IMR-90 (cell line): ENCODE measurements around the gene MANSC1.

Experiments
- CEBPB ChIP-seq: IDR thresholded peaks from 2 replicates; pipeline ENCODE4 v1.6.1; 2012; ENCODE audit warnings: low read depth, low read length, improper control_type of control experiment
- CHD1 ChIP-seq: IDR thresholded peaks from 2 replicates; pipeline ENCODE4 v1.6.1; 2012; ENCODE audit warnings: low read depth, low read length, improper control_type of control experiment
- CTCF ChIP-seq: conservative IDR thresholded peaks from 2 replicates; pipeline ENCODE4 v1.5.1; 2012; ENCODE audit warnings: mild to moderate bottlenecking, low read depth, low read length, improper control_type of control experiment
- MAFK ChIP-seq: IDR thresholded peaks from 2 replicates; pipeline ENCODE4 v1.6.1; 2012; ENCODE audit warnings: low read depth, low read length, improper control_type of control experiment
- MAZ ChIP-seq: IDR thresholded peaks from 2 replicates; pipeline ENCODE4 v1.6.1; 2012; ENCODE audit warnings: low read depth, mild to moderate bottlenecking, low read length, improper control_type of control experiment, moderate library complexity, borderline replicate concordance
- MXI1 ChIP-seq: IDR thresholded peaks from 2 replicates; pipeline ENCODE4 v1.6.1; 2012; ENCODE audit warnings: low read depth, mild to moderate bottlenecking, low read length, moderate library complexity, borderline replicate concordance
- POLR2A ChIP-seq: IDR thresholded peaks from 2 replicates; pipeline ENCODE4 v1.6.1; 2012; ENCODE audit warnings: mild to moderate bottlenecking, low read depth, low read length
- RAD21 ChIP-seq: IDR thresholded peaks from 2 replicates; pipeline ENCODE4 v1.6.1; 2012; ENCODE audit warnings: low read length, improper control_type of control experiment
- RCOR1 ChIP-seq: IDR thresholded peaks from 2 replicates; pipeline ENCODE4 v1.6.1; 2012; ENCODE audit warnings: mild to moderate bottlenecking, low read length, improper control_type of control experiment; ENCODE audit not compliant: insufficient replicate concordance
- SMC3 ChIP-seq: fragments of 150-350 bp; IDR thresholded peaks from 2 replicates; pipeline ENCODE4 v1.6.1; 2016; ENCODE audit warnings: low read depth, mild to moderate bottlenecking, antibody characterized with exemption, low read length, moderate library complexity
- TF ChIP-seq, protein P1 (sequence below): fragments of 150-350 bp; IDR thresholded peaks from 2 replicates; pipeline ENCODE4 v1.6.1; 2016; ENCODE audit warnings: low read depth, mild to moderate bottlenecking, low read length, moderate library complexity, borderline replicate concordance
- TF ChIP-seq, protein P2 (sequence below): fragments of 150-350 bp; IDR thresholded peaks from 2 replicates; pipeline ENCODE4 v1.6.1; 2017; ENCODE audit warnings: mild to moderate bottlenecking, antibody characterized with exemption, low read length, low read depth

DNA sequence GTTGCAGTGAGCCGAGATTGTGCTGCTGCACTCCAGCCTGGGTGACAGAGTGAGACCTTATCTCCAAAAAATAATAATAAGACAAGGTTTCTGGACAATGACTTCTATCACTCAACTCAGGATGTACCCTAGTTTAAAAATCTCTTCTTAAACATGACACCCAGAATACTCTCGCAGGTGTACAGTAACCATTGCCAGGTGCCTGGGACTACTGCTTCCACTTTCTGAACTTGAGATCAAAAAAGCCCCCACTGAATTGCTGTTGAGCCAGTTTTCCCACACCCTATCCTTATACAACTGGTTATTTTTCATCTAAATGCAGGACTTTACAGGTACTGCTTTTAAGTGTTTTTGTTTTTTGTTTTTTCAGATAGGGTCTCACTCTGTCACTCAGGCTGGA lies 43.1 kb upstream of the MANSC1 start:
- TF ChIP-seq POLR2A (no peak), CTCF (no peak), MAZ (no peak), CEBPB (no peak), MAFK (no peak), RAD21 (no peak), CHD1 (no peak), RCOR1 (no peak), MXI1 (no peak), SMC3 (no peak)
- TF ChIP-seq, protein P1, sequence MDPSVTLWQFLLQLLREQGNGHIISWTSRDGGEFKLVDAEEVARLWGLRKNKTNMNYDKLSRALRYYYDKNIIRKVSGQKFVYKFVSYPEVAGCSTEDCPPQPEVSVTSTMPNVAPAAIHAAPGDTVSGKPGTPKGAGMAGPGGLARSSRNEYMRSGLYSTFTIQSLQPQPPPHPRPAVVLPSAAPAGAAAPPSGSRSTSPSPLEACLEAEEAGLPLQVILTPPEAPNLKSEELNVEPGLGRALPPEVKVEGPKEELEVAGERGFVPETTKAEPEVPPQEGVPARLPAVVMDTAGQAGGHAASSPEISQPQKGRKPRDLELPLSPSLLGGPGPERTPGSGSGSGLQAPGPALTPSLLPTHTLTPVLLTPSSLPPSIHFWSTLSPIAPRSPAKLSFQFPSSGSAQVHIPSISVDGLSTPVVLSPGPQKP = no peak
- TF ChIP-seq, protein P2, sequence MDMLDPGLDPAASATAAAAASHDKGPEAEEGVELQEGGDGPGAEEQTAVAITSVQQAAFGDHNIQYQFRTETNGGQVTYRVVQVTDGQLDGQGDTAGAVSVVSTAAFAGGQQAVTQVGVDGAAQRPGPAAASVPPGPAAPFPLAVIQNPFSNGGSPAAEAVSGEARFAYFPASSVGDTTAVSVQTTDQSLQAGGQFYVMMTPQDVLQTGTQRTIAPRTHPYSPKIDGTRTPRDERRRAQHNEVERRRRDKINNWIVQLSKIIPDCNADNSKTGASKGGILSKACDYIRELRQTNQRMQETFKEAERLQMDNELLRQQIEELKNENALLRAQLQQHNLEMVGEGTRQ = no peak
